NCI-H82 treated with DMSO at 0.1 percent for 48 hours (cell line): ENCODE results near the gene SHC1.

Experiments
- DNase-seq: peaks from one replicate; lab custom pipeline; 2025; ENCODE audit not compliant: unreplicated experiment; lab: John Stamatoyannopoulos, UW

SHC1 gene, protein sequence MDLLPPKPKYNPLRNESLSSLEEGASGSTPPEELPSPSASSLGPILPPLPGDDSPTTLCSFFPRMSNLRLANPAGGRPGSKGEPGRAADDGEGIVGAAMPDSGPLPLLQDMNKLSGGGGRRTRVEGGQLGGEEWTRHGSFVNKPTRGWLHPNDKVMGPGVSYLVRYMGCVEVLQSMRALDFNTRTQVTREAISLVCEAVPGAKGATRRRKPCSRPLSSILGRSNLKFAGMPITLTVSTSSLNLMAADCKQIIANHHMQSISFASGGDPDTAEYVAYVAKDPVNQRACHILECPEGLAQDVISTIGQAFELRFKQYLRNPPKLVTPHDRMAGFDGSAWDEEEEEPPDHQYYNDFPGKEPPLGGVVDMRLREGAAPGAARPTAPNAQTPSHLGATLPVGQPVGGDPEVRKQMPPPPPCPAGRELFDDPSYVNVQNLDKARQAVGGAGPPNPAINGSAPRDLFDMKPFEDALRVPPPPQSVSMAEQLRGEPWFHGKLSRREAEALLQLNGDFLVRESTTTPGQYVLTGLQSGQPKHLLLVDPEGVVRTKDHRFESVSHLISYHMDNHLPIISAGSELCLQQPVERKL

GRCh38 chr1:154970631-154971340 lies at the start of gene SHC1:
TSS of gene SHC1 (minus strand) at chr1:154970747. CDS start at chr1:154970526, 221 bp downstream.
- DNase-seq = peak; percentile 82

- DNase-seq = no peak
Observed at GRCh38 chr1:155019377-155020245, 49.1 kb upstream of the SHC1 start.

GRCh38 chr1:155018617-155019348 lies 48.2 kb upstream of the SHC1 start:
- DNase-seq = no peak

- DNase-seq = no peak
Observed at GRCh38 chr1:155017946-155018316, 47.4 kb upstream of the SHC1 start.

DNA sequence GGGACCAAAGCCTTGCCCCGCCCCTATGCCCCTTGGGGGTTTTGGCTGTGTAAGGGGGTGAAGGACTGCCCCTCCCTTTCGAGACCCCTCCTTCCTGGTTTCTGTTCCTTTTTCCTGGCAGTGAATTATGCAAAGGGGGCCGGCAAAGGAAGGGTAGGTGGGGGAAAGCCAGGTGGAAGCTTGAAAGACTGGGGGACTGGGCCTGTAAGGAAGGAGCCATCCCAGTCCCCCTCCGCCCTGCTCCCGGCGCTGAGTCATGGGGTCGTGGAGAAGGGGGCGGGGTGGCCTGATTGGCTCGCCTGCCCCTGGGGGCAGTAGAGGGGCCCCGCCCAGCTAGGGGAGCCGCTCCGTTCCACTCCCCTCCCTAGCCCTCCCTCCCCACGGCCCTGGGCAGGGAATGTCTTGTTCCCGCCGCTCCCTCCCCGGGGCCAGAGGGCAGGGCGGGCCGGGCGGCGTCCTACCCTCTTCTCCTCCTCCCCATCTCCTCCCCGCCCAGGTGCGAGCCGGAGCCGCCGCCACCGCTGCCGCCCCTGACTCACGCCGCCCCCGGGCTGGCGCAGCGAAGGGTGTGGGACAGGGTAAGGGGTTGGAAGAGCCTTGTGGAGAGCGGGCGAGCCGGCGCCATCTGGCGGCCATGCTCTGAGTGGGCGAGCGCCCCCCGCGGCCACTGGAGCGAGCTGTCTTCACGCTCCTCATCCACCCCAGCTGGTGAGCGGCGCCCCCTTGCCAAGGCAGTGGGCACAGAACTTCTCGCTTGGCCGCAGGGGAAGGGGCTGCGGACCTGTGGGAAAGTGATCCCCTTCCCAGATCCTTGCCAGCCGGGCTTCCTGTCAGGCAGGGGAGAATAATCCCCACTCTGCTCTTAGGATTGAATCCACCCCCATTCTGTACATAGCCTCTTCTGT lies 46.7 kb upstream of the SHC1 start:
- DNase-seq = peak; percentile 85

GRCh38 chr1:155016231-155016831 lies 45.8 kb upstream of the SHC1 start:
- DNase-seq = no peak

GRCh38 chr1:155015527-155016230 lies 45.1 kb upstream of the SHC1 start:
- DNase-seq = no peak

DNA sequence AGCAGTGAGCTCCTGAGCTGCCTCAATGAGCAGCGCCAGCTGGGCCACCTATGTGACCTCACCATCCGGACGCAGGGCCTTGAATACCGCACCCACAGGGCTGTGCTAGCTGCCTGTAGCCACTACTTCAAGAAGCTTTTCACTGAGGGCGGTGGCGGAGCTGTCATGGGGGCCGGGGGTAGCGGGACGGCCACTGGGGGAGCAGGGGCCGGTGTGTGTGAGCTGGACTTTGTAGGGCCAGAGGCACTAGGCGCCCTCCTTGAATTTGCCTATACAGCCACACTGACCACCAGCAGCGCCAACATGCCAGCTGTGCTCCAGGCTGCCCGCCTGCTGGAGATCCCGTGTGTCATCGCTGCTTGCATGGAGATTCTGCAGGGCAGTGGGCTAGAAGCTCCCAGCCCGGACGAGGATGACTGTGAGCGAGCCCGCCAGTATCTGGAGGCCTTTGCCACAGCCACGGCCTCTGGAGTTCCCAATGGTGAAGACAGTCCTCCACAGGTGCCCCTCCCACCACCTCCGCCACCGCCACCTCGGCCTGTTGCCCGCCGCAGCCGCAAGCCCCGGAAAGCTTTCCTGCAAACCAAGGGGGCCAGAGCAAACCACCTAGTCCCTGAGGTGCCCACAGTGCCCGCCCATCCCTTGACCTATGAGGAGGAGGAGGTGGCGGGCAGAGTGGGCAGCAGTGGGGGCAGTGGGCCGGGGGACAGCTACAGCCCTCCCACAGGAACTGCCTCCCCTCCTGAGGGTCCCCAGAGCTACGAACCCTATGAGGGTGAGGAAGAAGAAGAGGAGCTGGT lies 44.4 kb upstream of the SHC1 start:
- DNase-seq = no peak

GRCh38 chr1:155013632-155014031 lies 43.1 kb upstream of the SHC1 start:
- DNase-seq = no peak

DNA sequence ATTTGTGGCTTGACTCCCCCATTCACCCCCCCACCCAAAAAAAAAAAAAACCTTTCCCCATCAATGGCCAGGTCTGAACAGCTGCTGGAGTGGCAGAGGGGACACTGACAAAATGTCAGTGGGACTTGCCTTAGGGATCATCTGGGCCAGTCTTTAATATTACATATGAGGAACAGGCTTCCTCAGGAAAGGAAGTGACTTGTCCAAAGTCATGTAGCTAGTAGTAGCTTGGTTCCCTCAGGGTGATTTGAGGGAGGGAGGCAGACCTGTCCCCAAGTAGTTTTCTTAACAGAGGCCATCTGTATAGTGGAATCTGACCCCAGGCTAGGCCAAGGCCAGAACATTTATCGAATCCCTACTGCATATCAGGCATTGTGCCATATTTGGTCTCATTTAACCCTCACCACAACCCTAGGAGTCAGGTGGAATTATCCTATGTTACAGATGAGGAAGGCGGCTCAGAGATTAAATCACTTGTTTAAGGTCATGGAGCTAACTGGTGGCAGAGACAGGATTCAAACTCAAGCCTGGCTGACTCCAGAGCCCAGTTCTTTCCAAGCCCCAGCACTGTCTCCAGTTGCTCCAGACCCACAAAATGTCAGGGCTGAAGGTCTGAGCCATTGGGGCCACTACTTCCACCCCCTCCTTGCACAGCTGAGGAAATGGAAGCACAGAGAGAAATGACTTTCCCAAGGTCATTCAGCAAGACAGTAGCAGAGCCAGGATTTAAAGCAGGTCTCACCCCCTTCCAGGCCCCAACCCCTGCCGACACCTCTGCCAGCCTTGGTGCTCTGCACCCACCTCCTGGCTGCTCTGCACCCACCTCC lies 42.4 kb upstream of the SHC1 start:
- DNase-seq = no peak

DNA sequence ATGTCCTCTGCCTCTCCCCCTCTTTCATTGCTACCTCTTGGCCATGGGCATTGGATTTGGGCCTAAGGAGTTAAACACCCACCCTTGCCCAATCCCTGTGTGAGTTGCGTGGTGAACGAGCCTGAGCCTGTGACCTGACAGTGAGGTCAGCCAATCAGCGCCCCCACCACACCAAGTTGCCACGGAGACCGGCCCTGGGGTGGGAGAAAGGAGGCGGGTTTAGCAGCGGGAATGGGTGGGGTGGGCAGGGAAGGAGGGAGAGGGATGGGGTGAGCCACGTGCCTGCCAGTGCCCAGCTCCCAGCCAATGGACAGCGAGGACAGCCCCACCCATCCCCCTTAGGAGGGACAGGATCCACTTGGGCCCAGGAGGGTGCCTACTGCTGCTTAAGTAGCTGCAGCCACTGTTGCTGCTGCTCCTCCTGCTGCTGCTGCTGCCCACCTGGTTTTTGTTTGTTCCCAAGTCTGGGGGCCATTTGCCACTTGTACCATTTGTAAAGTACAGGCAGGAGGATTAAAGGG lies 41.5 kb upstream of the SHC1 start:
- DNase-seq = peak; percentile 98

DNA sequence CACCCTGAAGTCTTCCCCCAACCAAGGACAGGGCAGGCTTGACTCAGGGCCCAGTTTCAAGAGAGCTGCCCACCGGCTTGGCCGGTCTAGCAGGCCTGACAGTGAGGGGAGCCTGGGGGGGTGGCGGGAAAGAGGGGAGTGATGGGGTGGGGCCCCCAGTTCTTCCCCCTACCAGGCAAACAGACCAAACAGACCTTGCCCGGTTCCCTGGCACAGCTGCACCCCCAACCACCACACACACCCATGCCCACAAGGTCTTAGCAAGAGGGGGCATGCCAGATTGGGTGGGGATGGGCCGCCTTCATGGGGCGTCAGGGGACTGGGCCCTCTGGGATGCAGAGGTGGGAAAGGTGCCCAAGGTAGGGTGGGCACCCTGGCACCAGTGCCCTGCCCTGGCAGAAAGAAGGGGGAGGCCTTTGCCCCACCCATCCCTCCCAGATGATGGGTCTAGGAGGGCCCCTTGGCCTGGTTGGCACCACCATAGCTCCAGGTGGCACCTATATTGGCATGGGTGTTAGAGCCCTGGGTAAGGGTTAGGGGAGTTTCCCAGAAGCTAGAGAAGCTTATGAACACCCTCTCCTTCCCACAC lies 41.0 kb upstream of the SHC1 start:
- DNase-seq = no peak

DNA sequence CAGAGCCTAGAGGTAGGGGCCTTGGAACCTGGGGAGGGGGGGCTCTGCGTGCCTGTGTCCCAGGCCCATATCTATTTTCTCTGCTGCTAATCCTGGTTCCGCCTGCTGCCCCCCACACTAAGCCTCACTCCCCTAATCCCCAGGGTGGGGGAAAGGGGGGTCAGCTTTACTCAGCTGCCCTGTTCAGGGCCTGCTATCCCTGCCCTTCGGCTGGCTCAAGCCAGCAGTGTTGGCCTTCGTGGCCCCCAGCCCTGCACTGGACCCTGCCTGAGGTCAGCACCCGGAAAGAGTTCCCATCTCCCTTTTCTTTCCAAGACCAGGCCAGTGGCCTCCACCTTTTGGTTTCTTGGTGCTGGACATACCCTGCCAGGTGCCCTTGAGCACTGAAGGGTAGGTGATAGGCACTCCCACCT lies 40.5 kb upstream of the SHC1 start:
- DNase-seq = peak; percentile 56

DNA sequence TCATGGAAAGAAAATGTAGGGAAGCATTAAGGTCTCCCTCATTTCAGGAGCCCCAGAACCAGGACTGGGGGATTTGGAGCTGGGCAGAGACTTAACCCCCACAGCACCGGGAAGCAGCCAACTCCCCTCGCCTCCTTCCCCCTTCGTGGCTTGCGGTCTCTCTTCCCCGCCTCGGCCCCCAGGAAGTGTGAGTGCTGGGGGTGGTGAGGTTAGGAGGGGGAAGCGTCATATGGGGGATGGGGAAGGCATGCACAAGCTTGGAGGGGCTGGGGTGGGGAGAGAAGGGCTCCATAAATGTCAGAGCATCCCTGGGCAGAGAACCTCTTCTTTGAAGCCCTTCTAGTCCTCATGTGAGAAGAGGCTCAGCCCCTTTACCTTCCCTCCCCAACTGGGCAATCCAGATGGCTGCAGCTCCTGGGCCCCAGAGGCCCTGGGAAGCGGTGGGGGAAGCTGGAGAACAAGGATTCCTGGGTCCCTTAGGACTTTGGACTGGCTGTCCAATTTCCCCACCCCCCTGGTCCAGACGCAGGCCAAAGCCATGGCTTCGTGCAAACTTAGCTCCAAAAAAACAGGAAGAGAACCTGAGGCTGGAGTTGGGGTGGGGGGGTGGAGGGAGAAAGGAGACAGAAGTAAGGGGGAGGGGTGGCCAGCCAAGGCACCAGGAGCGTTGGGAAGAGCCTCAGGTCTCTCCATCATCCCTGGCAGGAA lies 39.8 kb upstream of the SHC1 start:
- DNase-seq = no peak

DNA sequence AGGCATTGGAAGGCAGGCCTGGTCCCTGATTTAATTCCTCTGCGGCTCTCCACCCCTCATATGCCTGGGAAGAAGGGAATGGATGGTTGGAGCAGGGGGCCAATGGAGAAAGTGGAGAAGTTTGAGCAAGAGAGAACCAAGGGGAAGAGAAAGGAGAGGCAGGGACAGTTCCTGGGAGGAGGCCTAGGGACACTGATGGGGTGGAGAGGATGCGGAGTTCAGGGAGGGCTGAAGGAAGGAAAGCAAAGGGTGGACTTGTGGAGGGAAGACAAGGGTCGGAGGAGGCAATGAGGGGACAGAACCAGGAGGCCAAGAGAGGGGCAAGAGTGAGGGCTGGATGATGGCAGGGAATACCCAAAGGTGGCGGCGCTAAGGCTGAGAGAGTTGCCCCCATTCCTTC lies 39.2 kb upstream of the SHC1 start:
- DNase-seq = no peak
